NCI-H226 (cell line): ENCODE measurements around the gene BCAS3.
"Not testable (repeated sequence)": the region's sequence is repeated elsewhere in the genome, so short reads cannot be mapped to it uniquely, and the experiment has no call there.

Experiments
- DNase-seq: peaks from one replicate; pipeline ENCODE4 v3.0.0-alpha.2; 2015

BCAS3 gene

DNA sequence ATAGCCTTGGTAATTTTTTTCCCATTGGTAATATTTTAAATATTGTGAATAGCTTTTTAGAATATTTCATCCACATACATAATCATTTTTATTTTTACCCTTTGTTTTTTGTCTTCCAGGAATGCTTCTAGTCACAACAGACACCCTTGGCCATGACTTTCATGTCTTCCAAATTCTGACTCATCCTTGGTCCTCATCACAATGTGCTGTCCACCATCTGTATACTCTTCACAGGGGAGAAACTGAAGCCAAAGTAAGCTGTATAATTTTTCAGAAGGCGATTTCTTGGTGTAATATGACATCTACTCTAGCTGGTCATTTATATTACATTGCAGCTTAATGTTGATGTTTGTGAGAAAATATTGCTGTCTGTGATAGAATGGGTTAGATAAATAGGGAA lies 269.4 kb downstream of the BCAS3 start:
- no peak for DNase-seq

DNA sequence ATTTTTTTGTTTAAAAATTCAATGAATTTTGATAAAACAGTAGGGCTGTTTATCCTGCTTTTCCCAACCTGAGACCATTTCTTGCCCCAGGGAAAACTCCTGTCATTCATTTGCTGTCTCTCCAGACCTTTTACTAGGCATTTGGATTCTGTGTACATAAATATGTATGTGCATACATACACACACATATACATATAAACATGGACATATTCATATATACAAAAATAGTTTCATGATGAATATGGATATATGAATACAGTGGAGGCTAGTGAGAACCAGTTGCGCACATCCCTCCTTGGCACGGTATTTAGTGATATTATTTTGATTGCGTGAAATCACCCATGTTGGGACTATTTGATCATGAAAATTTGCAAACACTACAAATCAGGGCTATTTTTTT lies 269.9 kb downstream of the BCAS3 start:
- no peak for DNase-seq

DNA sequence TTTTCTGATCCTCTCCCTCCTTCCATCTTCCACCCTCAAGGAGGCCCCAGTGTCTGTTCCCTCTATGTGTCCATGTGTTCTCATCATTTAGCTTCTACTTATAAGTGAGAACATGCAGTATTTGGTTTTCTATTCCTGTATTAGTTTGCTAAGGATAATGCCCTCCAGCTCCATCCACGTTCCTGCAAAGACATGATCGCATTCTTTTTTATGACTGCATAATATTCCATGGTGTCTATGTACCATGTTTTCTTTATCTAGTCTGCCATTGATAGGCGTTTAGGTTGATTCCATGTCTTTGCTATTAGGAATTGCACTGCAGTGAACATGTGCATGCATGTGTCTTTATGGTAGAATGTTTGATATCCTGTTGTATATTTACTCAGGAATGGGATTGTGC lies 275.1 kb downstream of the BCAS3 start:
- no peak for DNase-seq

DNA sequence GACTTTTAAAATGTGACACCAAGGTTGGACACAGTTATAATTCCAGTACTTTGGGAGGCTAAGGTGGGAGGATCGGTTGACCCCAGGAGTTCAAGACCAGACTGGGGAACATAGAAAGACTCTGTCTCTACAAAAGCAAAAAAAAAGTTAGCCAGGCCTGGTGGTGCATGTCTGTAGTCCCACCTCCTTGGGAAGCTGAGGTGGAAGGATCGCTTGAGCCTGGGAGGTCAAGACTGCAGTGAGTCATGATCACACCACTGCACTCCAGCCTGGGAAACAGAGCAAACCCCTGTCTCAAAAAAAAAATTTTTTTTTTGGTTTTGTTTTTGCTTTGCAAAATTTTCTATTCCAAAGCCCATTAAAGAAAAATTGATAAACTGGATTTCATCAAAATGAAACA lies 281.4 kb downstream of the BCAS3 start:
- DNase-seq: peak; percentile 28

DNA sequence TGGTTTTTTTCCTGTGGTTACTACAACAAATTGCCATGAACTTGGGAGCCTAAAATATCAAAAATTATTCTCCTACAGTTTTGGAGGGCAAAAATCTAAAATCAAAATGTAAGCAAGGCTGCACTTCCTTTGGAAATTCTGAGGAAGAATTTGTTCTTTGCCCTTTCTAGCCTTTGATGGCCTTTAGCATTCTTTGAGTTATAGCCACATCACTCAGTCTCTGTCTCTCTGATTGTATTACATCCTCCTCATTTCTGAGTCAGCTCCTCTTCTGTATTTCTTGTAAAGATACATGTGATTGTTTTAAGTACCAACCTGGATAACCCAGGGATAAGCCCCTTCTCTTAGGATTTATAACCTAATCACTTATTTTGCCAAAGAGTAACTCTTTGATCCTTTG lies 282.0 kb downstream of the BCAS3 start:
- peak; percentile 23 for DNase-seq

DNA sequence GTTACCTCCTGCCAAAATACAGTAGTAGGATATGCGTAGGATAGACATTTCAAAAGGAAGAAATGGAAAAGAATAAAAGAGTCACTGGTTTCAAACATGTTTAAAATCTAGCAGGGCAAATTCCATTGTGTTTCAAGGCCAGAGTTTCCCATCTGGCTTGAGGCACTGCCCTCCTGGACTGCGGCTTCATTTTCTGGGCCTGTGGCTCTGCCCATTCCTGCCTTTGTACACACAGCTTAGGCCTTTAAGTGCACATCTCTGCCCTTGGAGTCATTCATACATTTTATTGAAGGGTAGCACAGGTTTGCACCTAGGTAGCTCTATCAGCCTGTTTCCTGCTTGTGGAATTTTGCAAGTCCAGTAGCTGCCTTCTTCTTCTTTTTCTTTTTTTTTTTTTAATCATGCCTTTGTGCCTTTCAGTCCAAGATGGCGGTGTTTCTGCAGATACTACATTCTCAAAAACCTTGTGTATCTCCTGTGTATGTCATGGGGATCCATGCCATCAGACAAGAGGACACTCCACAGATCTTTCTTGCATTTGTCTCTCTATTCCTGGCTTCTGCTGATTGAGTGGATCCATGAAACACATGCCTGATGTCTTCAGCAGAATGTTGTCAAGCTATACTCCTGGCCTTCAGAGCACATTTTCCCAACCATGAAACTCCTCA lies 282.9 kb downstream of the BCAS3 start:
- DNase-seq: no peak

DNA sequence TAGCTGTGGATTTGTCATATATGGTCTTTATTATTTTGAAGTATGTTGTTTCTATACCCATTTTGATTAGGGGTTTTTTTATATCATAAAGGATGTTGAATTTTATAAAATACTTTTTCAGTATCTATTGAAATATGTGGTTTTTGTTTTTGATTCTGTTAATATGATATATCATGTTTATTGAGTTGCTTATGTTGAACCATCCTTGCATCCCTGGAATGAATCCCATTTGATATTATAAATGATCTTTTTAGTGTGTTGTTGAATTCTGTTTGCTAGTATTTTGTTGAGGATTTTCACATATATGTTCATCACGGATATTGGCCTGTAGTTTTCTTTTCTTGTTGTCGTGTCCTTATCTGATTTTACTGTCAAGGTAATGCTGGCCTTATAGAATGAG lies 286.5 kb downstream of the BCAS3 start:
- no peak for DNase-seq

DNA sequence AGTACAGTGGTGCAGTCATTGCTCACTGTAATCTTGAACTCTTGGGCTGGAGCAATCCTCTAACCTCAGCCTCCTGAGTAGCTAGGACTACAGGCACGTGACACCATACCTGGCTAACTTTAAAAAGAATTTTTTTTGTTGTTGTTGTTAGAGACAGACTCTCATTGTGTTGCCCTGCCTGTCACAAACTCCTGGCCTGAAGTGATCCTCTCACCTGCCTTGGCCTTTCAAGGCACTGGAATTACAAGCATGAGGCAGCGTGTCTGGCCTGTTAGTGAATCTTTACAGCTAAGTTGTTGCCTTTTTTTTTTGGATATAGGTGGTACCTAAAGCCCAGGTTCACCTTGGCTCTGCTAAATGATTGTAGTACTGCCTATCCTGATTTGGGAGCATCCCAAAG lies 290.6 kb downstream of the BCAS3 start:
- DNase-seq: no peak

DNA sequence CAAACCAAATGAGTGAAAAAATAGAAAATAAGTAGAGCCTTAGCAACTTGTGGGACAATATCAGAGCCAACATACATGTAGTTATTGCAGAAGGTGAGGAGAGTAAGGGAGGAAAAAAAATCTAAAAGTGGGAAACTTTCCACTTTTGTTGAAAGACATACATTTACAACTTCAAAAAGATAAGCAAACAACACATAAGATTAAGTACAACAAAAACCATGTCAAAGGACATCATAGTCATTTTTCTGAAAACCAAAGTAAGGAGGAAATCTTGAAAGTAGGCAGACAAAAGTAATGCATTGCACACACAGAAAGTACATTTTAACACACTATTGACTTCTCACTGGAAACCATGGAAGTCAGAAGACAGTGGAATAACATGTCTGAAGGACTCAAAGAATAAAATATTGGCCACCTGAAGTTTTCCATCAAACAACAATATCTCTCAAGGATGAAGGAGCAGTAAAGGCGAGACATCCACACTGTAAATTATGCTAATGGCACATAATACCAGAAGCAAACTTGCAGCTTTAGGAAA lies 291.9 kb downstream of the BCAS3 start:
- no peak for DNase-seq

DNA sequence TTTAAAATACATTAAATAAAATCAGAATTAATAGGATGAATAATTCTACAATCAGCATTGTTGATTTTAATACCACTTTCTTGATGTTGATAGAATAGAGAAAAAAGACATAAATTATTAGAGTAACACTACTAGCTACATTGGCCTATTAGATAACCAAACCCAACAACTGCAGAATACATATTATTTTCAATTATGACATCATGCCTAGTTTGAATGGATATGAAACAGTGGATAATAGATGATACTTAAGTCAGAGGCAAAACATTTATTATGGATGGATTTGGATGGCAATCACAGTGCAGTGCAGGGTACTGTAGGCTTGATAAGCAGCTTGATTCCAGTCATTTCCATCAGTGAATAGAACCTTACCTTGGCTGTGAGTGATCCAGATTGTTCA lies 293.1 kb downstream of the BCAS3 start:
- no peak for DNase-seq

DNA sequence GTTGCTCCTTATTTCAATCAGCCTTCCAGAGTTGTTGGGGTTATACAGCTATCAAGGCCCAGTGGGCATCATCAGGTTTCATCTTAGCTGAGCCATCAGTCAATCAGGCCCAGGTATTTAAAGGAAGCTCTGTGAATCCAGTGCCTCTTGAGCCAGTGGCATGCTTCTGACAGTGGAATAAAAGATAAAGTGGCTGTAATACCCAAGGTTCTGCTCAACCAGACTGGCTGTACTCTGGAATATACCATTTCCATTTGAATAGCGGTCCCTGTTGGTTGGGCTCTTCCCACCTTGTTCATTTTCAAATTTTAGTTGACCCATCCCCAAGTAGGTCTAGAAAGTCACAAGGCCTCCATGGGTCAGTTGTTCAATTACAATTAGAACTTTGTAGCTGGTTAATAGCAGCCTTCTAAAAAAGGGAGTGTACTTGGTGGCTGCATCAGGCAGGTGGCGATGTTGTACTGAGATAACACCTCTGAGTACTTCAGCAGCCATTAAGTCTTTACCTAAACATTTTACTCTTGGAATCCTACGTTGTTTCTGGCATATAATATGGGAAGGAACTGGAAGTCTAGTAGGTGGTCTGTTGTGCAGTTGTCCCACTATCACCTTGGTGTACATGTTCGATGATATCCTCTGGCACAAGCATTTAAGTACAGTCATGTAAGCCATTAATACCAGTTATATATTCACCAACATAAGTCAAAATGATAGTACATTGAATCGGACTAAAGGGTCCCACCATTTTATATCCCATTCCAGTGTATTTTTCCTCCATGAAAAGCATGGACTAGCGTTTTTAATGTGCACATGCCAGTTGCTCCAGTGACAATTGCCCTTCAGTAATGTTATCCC lies 294.1 kb downstream of the BCAS3 start:
- no peak for DNase-seq

DNA sequence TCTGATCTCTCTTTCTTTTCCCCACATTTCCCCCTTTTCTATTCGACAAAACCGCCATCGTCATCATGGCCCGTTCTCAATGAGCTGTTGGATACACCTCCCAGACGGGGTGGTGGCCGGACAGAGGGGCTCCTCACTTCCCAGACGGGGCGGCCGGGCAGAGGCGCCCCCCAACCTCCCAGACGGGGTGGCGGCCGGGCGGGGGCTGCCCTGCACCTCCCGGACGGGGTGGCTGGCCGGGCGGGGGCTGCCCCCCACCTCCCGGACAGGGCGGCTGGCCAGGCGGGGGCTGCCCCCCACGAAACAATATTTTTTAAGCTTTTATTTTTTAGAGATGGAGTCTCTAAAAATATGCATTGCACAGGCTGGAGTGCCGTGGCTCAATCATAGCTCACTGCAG lies 299.2 kb downstream of the BCAS3 start:
- DNase-seq: not testable (repeated sequence)

DNA sequence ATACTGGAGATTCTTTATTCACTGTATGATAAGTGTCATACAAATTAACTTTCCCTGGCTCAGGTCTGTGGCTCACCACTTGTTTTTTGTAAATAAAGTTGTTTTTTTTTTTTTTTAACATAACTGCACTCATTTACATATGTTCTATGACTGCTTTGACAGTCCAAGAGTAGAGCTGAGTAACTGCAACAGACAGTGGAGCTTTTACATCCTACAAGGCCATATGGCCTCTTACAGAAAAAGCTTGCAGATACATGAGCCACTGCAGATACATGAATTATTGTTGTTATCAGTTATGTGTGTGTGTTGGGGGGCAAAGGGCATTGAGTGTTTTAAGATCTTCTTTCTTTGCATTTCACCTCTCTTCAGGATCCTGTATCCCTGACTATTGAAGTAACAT lies 311.7 kb downstream of the BCAS3 start:
- DNase-seq: no peak

DNA sequence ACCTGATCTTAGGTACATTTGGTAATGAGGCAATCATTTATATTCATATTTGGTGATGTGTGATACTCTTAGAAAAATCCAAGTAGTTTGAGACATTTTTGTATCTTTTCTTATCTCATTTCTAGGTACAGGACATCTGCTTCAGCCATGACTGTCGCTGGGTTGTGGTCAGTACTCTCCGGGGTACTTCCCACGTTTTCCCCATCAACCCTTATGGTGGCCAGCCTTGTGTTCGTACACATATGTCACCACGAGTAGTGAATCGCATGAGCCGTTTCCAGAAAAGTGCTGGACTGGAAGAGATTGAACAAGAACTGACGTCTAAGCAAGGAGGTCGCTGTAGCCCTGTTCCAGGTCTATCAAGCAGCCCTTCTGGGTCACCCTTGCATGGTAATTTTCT lies 312.2 kb downstream of the BCAS3 start:
- DNase-seq: no peak

DNA sequence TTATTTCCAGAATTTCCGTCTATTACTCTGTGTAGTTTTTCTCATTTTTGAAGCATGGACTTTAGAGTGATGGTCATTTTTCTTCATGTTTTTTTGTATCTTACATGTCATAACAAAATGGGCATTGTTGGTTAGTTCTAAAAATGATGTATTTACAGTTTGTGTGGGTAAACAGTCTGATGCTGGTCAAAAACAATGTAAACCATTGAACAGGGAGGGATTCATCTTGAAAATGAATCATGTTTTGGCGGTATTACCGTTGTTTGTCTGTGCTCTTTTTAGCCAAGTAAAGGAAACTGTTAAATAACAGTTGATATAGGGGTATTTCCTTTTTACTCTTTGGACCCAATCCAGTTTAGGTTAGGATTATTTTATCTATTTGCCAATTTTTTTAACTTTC lies 315.8 kb downstream of the BCAS3 start:
- no peak for DNase-seq

DNA sequence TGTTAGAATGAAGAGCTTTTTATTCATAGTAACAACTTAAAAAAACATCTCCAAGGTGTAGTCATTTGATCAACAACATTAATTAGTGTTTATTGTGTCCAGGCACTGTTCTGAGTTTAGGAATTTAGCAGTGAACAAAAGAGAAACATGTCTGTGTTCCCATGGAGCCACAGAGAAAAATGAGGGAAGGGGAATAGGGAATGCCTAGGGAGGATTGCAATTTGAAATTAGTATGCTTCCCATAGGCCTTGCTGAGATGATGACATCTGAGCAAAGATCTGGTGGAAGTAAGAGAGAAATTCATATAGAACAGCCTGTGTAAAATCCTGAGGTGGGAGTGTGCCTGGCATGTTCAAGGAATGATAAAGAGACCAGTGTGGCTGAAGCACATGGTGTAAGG lies 318.0 kb downstream of the BCAS3 start:
- no peak for DNase-seq

DNA sequence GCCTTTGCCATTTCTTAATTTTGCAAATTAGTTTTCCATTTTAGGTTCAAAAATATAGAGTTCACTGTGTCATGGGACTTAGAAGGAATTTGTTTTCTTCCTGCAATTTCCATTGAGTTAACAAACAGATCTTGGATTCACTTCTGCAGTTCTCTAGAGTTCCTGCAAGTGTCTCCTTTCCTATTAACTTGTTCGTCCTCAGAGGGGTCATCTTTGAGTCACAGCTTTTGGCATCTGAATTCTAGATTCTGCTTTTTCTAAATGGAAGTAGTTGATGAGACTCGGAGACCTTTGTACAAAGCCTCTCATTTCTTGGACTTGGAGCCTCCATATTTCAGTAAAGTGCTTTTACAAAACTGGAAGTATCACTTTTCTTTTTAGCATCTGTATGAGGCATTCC lies 323.3 kb downstream of the BCAS3 start:
- no peak for DNase-seq

DNA sequence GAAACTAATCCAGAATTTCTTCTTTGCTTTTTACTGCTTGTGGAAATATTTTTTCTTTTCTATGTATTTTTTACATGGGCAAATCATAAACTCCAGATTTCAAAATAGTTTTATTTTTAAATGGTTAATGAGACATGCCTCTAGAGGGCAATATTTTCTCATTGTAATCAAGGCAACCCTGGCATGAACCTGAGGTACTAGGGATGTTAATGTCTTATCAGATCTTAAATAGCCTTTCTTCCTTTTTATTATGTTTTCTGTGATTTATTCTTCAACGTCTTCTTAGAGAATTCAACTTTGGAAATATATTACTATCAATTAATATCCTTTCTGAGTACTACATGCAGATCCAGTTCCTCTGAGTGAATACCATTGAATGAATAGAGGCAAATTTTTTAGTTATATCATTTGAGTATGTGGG lies 324.7 kb downstream of the BCAS3 start:
- DNase-seq: no peak

DNA sequence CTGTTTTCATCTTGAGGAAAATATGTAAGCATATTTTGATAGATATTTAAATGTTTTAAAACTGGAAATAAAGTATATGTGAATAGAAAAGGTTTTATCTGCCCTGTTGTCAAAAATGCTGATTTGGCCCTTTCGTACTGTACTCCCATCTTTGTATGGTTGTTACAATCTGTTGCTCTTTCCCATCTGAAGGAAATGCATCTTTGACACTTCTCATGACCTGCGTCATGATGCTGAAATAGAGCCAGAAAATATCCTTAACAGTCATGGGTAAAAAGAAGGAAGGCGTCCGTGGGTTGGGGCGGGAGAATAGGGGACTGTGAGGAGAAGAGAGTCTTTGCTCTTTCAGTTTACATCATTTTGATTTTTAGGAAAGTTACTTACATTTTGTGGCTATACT lies 327.7 kb downstream of the BCAS3 start:
- DNase-seq: no peak

DNA sequence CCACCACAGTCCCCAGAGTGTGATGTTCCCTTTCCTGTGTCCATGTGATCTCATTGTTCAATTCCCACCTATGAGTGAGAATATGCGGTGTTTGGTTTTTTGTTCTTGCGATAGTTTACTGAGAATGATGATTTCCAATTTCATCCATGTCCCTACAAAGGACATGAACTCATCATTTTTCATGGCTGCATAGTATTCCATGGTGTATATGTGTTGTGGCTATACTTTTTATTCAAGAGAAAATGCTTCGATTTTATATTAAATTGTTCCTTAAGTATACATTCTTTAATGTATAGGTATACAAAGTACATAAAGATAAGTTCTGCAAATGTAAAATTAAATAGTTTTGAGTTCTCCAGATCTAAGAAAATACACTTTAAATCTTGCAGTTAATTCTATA lies 328.3 kb downstream of the BCAS3 start:
- DNase-seq: not testable (repeated sequence)

DNA sequence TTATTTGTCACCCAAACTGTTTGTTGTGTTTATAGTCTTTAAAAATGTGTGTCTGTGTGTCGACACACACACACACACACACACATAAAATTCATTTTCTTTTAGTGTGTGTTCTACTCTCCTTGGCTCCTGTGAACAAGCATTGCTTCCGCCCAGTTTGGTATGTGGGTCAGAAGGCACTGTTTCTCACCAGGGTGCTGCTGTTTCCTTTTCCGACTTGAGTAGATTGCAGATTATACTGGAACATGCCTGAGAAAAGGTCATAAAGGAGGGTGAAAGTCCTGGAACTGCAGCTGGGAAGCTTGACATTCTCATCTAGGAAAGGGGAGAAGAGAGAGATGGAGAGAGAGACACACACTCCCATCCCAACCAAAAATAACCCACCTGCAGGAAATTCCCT lies 330.3 kb downstream of the BCAS3 start:
- DNase-seq: no peak

DNA sequence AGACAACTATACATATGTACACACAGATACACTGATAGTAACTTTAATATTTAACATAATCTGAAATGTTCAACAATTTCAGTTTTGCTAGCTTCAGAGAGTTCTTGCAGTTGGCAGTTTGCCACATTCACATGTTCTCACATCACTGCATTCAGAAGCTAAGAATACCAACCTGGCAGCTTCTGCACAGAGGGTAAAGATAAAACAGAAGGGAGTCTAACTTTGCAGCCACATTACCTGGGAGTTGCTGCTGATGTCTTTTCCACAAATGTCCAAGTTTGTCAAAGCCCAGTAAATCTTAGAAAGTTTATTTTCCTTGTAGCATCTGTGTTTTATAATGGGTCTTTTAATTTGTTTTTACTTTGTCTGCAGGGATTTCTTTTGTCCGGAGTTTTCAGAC lies 332.0 kb downstream of the BCAS3 start:
- peak; percentile 10 for DNase-seq

DNA sequence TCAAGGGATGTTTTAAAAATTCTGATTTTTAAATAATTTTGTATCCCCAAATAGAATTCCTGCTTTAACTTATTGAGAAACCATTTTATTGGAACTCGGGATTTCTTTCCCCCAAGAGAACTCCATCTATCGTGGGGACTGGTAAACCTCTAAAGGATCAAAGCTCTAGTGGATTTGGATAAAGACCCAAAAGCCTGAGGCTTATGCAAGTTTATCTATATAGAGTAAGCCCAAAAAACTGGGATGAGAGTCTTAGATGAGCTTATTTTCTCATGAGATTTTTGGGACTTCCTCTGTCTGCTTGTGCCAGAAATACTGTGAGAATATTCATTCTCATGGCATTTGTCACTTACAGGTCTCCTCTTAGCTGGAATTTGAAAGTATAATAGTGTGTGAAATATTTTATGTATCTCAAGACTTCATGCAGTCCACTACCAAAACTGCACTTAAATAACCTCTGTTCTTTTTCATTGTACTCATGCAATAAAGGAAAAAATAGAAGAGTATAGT lies 333.1 kb downstream of the BCAS3 start:
- no peak for DNase-seq

DNA sequence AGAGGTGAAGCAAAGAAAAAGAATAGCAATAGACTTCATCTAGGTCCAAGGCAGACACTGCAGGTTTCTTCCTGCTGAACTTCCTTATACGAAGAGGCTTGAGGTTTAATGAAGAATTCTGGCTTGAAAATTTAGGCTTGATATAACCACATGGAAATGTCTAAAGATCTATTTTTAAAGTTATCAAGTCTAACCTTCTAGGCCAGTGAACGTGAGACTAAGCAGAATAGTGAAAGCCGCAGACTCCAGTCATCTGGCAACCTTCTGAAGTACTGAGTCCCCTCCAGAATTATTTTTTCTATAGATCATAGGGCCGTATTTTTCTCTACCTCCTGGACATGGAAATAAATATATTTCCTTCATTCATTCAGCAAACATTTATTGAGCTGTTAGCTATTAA lies 333.6 kb downstream of the BCAS3 start:
- DNase-seq: no peak
